GM04503 (cell line): ENCODE data around the gene FIBP.
"Not testable (repeated sequence)": the region's sequence is repeated elsewhere in the genome, so short reads cannot be mapped to it uniquely, and the experiment has no call there.

Experiments
- DNase-seq: peaks from one replicate; pipeline ENCODE4 v3.0.0-alpha.2; 2012; ENCODE audit warnings: low read depth

FIBP gene

DNA sequence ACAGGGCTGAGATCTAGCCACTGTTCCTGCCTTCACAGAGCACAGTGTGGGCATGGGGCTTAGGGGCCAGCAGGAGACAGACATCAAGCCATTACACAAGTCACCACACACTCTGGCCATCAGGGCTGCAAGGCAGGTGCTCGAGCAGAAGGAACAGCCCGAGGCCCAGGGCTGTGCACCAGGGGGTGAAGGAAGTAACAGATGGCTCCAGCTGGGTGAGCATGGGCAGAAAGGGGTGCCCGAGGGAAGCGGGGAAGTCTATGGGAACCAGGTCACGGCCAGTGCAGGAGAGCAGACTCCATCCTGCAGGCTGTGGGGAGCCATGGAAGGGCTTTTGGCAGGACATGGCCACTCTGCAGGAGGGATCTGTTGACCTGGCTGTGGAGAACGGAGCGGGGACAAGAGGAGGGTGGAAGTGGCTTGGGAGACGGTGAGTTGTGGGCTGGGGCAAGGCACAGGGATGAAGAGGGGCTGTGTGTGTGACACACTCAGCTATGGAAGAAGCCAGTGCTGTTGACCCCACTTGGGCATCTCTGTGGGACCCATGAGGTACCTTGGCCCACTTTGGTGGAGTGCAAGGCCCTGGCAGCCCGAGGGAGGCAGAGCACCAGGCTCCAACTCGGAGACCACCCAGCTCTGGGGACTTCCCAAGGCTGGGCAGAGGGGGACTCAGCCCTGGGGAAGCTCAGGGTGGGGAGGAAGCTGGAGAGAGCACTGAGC lies 27.0 kb upstream of the FIBP start:
- DNase-seq: no peak

DNA sequence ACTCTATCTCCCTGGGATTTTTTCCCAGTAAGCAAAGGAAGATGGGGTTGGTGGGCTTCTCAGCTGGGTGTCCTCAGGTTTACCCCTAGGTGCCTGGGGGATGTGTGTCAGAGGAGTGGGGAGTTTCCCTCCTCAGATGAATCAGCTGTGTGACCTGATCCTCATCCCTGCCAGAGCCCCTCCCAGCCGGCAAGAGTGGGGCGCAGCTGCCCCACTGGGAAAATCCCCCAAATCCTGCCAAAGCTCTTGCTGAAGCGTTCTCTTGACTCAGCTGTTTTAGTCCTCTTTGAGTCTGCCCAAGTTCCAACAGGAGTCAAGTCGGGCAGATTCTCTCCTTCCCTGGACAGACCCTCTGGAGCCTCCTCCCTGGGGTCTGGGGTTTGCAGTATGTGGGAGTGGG lies 24.6 kb upstream of the FIBP start:
- DNase-seq: peak; percentile 53

DNA sequence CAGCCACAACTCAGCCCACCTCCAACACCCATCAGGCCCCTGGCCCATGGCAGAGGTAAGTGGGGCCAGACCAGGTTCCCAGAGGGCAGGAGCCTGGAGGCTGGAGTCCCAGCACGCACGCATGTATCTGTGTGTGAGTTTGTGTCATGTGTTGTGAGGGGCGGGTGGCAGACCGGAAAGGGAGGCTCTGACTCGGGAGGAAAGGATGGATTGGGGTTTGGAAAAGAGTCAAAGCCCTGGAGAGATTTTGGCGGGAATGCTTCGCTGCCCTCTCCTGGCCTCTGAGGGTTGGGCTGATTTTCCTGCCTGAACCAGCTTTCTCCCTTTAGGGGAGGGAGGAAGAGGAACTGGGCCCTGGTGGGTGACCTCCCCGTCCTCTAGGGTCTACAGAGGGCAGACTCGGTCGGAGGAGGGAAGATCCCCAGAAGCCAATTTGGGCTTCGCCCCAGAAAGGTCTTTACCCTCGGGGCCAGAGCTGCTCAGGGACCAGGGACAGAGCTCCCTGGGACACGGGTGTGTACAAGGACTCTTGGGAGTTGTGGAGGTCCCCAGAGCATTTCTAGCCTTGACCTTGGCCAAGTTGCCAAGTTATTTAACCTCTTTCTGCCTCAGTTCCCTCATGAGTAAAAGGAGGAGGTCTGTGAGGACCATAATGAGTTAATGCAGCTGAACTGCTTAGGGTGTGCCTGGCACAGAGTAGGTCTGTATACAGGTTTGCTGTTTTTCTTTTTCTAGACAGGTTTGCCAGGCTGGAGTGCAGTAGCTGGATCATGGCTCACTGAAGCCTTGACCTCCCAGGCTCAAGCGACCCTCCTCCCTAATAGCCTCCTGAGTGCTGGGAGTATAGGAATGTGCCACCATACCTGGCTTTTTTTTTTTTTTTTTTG lies 23.7 kb upstream of the FIBP start:
- peak; percentile 69 for DNase-seq

DNA sequence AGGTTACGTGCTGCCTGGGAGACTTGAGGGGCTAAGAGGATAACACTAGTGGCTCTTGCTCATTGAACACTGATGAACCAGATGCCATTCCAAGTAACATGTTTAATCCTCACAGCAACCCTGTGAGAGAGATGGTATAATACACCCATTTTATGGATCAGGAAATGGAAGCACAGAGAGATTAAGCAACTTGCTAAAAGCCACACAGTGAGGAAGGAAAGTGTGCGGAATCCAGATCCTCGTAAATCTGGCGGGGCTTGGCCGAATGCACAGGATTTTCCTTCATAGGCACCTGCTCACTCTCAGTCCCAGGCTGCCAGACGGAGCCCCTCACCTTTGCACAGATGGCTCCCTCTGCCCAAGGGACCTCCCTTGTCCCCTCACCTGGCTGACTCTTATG lies 19.6 kb upstream of the FIBP start:
- DNase-seq: no peak

DNA sequence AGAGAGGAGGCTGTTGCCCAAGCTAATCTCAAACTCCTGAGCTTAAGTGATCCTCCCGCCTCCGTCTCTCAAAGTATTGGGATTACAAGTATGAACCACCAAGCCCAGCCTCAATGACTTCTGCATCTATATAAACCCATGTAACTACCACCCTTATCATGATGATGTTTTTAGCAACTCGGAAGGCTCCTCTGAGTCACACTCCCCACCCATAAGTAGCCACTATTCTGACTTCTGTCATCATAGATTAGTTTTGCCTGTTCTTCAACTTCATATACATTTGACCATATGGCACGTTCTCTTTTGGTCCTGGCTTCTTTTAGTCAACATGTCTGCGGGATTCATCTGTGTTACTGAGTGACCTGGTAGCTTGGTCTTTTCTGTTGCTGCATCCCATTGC lies 18.3 kb upstream of the FIBP start:
- DNase-seq: no peak

DNA sequence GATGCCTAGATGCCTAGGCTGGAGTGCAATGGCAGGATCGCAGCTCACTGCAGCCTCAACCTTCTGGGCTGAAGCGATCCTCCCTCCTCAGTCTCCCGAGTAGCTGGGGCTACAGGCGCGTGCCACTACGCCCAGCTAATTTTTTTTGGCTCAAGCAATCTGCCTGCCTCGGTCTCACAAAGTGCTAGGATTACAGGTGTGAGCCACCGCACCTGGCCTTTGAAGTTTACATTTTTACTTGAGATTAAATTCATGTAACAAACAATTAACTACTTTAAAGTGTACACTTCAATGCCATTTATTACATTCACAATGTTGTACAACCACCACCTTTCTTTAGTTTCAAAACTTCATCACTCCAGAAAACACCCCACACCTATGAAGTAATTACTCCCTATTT lies 15.4 kb upstream of the FIBP start:
- no peak for DNase-seq

DNA sequence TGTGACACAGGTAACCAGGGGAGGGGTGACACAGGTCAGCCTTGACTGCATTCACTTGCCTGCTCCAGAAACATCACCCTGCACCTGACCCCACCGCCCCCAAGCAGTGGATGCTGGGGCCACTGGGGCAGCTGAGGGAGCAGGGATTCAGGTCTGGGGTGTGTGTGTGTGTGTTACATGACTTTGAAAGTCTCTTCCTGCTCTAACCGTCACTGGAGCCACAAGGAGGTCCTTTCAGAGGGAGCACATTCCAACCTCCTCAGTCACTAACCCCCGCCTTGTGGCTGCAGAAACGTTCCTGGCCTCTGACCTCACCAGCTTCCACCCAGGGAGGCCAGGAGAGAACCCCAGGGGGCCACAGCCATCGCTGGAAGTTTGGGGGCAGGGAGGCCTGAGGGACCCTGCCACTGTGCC lies 14.8 kb upstream of the FIBP start:
- peak; percentile 84 for DNase-seq

DNA sequence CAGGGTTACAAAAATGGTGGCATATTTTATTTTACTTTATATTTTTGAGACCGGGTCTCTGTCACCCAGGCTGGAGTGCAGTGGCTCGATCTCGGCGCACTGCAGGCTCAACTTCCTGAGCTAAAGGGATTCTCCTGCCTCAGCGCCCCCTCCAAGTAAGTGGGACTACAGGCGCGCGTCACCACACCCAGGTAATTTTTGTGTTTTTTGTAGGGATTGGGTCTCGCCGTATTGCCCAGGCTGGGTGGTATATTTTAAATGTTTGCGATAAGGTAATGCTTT lies 12.6 kb upstream of the FIBP start:
- DNase-seq: no peak

DNA sequence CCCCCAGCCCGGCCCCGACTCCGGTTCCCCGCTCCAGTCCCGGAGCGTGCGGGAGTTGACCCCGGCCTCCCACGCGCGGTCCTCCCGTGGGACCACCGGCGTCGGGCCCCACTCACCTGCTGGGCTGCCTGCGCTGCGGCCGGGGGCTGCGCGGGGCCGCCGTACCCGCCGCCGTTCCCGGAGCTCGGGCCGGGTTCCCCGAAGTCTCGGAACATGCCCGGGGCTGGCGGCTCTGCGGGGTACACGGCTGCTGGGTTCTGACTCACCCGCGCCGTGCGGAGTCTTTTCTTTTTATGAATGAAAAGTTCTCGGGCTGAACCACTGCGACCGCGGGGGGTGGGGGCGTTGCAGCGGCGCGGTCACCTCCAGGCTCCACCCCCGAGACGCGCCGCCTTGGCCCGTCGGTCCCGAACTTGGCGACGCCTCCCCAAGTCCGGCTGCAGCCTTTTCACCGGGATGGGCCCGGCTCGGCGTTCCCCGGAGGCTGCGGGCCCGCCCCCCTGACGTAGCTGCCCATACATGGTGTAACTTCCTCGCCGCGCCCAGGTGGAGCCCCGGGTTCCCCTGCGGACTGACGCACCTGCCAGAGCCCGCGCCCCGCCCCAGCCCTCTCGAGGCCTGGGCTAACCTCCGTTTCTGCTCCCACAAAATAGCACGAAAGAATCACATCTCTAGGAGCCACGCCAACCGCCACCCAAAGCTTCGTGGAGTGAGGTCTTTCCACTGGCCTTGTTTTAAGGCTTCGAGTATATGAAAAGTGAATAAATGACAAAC lies 12.0 kb upstream of the FIBP start, which contains the start of gene FOSL1:
Gene FOSL1, minus strand, starts transcription at position 264 of the 774 bp plus-strand sequence. Its CDS starts 49 bp downstream, at position 215.
- DNase-seq: peak; percentile 76

DNA sequence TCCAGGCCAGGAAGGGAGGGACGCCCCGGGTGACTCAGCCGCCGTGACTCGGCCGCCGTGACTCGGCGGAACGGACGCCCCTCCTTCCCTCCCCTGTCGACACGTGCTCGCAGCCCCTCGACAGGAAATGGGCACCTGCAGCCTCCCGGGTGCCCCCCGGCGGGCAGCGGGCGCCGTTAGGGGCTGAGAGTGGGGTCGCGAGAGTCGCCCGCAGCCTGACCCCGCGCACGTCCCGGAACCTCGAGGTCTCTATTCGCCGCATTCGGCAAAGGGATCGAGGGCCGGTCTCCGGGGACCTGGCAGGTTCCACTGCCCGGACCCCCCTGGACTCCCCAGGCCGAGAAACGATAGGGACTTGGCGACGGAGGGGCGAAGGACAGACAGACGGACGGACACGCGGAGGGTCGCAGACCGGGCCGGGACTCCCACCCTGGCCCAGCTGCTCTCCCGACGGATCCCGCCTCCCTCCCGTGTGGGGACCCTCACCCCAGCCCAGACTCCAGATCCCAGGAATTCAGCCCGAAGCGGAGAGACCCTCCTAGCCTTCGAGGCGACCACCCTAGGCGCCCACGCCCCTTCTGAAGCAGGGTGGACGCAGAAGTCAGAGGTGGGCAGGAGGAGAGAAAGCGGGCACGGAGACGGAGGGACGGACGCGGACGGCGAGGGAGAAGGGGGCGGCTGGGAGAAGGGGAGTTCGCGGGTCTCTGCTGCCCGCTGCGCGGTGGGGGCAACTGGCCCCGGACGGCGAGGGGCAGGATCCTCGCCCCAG lies 11.3 kb upstream of the FIBP start:
- DNase-seq: peak; percentile 36

DNA sequence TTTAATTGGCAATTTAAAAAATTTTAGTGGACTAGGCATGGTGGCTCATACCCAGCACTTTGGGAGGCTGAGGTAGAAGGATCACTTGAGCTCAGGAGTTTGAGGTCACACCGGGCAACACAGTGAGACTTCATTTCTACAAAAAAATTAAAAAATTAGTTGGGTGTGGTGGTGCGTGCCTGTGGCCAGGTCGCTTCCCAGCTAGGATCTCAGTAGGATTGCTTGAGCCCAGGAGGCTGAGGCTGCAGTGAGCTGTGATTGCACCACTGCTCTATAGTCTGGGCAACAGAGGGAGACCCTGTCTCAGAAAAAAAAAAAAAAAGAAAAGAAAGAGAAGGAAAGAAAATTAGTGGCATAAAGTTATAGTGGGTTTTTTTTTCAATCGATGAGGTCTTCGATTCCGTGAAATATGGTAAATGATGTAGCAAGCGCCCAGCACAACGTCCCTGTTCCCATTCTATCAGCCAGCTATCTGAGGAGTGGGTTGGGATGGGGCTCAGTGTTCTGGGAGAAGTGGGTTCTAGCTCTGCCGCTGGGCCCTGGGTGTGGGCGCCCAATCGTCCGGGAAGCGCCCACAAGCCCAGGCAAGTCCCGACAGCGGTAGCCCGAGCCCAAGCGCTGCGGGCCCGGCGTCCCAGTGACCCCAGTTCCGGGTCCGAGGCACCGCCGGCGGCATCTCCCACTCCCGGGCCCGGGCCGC lies 10.5 kb upstream of the FIBP start:
- DNase-seq: no peak

DNA sequence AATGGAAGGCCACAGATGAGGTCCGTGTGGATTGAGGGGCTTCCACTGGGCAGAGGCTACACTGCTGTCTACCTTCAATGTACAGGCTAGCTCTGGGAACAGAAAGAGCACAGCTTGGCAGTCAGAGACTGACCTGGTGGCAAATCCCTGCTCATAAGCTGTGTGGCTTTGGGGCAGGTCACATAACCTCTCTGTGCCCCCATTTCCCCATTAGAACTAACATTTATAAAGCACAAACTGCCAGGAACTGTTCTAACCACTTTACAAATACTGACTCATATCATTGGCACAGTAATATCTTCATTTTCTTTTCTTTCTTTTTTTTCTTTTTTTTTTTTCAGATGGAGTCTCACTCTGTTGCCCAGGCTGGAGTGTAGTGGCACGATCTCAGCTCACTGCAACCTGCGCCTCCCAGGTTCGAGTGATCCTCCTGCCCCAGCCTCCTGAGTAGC lies 8.8 kb upstream of the FIBP start:
- no peak for DNase-seq

DNA sequence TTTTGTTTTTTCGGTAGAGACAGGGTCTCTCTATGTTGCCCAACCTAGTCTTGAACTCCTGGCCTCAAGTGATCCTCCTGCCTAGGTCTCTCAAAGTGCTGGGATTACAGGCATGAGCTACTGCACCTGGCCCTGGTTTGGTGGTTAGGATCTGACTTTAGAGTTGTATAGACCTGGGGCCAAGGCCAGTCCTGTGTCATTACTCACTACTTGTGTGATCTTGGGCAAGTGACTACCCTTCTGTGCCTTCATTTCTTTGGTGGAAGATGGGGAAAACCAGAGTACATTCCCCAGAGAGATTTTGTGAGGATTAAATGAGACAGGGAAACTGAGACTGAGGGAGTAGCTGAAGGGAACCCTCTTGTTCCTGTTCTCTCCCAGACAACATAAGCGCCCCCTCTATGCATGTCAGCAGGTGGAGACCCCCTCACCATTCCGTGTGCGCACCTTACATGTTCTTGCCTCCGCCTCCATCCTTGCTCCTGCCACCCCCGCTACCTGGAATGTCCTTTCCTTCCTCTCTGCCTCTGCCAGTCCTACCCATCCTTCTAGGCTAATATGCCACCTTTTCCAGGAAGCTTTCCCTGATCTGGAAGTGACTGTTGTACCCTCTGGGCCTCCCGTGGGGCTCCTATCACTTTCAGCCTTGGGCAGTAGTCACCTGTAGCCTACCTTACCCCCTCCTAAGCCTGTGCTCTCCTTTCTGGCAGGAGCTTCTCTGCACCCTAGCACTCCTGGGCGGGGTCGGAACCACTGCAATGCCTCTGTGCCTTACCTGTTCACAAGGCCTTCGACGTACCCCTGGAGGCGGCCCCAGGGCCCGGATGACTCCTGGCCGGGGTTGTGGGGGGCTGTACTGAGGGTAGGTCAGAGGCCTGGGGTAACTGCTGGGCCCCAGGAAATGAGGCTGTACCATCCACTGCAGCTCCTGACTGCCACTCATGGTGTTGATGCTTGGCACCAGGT lies 8.0 kb upstream of the FIBP start:
- DNase-seq: no peak

DNA sequence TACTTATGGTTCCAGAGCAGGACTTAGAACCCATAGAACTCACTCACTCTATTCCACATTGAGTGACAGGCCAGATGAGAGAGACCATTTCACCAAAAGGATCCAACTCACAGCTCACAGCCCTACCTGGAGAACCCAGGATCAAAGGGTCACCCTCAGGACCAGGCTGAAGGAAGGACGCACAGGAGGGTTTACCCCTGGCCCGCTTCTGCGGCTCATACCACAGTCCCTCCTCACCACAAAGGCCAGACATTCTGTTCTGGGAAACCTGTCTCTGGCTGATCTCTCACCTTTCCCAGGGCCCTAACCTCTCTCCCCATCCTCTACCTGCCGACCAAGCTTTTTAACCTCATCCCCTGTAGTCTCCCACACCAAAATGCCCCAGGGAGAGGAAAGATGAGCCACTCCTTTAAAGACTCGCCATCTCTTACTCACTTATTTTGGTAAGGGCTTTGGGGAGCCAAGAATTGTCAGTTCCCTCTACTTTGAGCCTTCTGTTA lies 7.3 kb upstream of the FIBP start:
- DNase-seq: no peak

DNA sequence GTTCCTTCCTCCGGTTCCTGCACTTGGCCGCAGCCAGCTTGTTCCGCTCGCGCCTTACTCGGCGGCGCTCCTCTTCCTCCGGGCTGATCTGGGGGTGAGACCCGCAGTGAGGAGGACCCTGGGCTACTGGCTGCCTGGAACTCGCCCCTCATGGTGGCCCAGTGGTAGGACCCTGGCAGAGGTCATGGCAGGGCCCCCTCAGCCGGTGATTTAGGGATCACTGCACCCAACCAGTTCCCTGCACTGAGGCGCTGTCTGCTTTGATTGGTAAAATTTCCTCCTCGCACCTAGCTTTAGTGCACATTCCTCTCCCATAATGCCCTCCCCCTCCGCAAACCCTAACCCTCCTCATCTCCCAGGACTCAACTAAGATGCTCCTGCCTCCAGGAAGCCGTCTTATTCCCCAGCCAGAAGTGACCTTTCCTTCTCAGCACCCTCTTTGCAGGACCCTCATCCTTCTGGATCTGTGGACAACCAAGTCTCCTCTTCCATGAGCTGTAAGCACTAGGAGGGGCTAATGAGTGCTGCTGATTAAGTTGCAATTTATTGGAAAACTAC lies 5.8 kb upstream of the FIBP start:
- no peak for DNase-seq

DNA sequence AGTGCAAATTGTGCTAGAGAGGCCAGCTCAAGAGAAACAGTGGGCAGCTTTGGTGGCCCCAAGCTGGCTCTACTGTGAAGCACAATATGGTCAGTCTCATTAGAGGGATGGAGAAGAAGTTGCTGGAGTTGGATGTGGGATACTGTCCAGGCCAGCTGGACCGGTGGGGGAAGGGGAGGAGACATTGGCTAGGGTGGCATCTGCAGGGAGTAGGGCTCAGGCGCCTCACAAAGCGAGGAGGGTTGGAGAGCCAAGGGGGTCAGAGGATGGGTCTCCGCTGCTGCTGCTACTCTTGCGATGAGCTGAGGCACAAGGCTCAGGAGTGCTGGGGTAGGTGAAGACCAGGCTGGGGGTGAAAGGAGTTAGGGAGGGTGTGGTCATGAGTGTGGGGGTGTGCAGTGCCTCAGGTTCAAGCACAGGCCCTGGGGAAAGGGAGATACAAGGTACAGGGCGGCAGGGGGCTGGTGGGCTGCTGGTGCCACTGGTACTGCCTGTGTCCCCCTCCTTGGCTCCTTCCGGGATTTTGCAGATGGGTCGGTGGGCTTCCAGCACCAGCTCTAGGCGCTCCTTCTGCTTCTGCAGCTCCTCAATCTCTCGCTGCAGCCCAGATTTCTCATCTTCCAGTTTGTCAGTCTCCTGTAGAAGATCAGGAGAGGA lies 4.5 kb upstream of the FIBP start:
- no peak for DNase-seq

DNA sequence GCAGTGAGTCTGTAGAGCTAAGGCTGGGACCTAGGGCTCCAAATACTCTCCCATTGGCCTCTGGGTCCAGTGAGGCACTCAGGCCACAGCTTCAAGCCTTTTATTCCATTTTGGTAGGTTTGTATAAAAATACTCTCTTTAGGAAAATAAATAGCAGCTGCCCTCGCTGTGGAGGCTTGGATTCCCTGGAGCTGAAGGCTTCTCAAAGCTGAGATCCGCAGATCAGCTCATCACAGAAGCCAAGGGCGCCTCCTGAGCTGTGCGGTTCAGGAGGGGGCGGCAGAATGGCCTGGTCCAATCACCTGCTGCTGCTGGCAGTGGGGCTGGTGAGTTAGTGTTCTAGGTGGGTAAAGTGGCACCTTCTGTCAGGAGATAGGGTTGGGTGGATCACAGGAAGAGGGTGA lies 3.9 kb upstream of the FIBP start:
- DNase-seq: not testable (repeated sequence)

DNA sequence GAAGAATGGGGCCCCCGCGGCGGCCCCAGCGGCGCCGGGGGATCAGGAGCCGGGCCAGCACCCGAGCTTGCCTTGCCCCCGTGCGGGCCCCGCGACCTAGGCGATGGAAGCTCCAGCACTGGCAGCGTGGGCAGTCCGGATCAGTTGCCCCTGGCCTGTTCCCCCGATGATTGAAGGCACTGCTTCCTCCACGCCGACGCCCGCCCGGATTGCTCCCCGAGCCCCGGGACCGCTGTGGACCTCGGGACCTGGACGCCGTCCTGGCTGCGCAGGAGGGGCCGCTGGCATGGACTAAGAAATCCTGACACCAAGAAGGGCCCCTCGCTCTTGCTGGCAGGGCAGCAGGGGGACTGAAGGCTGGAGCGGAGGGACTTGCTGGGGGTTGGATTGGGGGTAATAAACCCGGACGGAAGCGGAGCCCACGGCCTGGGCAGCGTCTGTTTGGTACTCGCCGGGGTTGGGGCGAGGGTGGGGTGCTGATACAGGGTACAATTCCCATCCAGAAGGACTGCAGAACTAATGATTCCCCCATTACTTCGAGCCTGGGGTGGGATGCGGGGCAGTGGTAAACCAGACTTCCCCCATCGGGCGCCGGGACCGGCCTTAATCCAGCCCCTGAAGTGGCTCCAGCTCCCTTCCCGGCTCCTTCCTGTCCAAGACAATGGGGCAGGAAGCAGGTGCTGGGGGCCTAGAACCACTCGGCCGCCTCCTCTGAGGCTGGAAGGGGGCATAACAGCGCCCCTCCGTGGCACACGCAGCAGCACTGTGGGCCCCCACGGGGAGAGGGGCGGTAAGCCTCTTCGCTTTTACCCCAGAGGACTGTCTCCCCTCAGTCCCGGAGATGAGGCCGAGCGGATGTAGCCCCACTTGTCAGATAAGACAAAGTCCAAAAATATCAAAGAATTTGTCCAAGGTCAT lies 3.2 kb upstream of the FIBP start:
- no peak for DNase-seq
